Measurements from ENCODE around the gene CS.

Gene CS

DNA sequence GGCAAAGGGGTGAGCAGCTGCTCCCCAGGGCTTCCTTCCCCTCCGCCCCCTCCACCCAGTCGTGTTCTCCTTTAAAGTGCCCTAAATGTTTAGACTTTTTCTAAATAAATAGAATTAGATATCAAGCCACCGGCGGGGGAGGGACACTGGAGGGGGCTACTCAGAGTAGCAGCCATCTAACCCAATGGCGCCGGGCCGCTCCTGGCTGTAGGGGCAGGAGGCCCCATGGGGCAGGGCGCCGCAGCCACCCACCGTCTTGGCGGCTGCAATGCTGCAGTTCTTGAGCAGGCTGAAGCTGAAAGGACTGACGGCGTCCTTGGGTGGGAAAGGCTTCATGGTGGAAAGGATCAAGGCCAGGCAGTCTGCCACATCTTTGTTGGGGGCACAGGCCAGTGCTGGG lies 57.1 kb downstream of the CS start:
- no peak for DNase-seq (ENCODE audit: extremely low read depth, low read depth)
- TF ChIP-seq, protein P1, sequence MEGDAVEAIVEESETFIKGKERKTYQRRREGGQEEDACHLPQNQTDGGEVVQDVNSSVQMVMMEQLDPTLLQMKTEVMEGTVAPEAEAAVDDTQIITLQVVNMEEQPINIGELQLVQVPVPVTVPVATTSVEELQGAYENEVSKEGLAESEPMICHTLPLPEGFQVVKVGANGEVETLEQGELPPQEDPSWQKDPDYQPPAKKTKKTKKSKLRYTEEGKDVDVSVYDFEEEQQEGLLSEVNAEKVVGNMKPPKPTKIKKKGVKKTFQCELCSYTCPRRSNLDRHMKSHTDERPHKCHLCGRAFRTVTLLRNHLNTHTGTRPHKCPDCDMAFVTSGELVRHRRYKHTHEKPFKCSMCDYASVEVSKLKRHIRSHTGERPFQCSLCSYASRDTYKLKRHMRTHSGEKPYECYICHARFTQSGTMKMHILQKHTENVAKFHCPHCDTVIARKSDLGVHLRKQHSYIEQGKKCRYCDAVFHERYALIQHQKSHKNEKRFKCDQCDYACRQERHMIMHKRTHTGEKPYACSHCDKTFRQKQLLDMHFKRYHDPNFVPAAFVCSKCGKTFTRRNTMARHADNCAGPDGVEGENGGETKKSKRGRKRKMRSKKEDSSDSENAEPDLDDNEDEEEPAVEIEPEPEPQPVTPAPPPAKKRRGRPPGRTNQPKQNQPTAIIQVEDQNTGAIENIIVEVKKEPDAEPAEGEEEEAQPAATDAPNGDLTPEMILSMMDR (IDR thresholded peaks at IDR 0.05; ENCODE audit: low read depth, low read length) = no peak

DNA sequence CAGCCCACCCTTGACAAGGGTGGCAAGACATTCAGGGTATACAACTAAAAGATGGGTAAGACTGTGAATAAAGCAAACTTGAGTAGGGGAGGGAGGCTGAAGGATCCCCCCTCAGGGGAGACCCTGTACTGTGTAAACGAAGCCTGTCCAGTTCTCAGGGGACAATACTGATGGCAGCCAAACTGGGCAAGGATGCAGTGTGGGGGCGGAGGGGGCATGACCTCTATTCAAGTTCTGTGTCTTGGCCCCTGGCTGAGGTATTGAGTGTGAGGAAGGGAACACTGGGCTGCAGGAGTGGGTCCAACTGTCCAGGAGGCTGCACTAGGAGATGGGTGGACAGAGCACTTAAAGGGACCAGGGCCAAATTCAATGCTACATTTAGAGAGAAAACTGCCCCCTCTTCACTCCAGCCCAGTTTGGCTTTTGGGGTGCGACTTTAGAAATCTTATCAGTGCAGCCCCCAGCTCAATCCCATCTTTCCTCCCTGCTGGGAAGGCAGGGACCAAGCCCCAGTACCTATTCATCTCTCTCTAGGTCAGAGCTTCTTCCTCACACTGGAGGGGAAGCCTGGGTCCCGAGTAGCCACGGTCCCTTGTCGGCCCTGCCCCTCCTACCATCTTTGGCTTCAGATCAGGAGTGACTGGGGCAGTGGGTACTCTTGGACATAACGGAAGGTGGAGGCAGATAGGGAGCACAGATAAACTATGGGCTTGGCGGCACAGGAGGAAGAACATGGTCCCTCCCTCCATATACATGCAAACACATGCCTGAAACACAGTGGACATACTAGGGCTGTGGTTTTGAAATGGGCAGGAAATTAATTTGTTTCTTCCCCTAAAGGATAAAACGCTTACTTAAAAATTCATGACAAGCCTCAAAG lies 58.5 kb downstream of the CS start:
- TF ChIP-seq, protein P1 (IDR thresholded peaks at IDR 0.05; ENCODE audit: low read depth, low read length) = no peak
- no peak for DNase-seq (ENCODE audit: extremely low read depth, low read depth)

DNA sequence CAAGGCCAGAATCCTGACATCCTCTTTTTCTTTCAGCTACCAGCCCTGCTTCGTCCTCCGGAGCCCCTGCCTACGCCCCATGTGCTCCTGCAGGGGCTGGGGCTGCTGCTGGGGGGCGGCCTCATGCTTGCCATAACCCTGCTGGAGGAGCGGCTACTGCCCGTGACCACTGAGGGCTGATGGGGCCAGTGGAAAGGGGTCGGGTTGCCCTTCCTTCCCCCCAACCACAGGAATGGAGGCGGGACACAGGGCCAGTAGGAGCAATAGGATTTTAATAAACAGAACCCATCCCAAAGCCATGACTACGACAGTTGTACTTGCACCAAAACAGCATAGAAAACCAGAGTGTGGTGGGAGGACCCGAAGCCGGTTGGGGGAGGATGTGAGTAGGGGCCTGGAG lies 62.6 kb downstream of the CS start:
- no peak for DNase-seq (ENCODE audit: extremely low read depth, low read depth)

DNA sequence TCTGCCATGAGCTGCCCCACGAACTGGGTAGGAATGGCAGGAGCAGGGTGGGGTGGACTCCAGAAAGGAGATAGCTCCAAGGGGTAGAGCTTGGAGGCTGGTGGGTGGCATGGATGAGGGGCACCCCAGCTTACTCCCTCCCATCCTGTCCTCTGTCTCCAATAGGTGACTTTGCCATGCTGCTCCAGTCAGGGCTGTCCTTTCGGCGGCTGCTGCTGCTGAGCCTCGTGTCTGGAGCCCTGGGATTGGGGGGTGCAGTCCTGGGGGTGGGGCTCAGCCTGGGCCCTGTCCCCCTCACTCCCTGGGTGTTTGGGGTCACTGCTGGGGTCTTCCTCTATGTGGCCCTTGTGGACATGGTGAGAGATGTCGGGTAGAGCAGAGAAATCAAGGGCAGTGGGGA lies 63.1 kb downstream of the CS start:
- no peak for DNase-seq (ENCODE audit: extremely low read depth, low read depth)
- TF ChIP-seq, protein P1 (IDR thresholded peaks at IDR 0.05; ENCODE audit: low read depth, low read length) = no peak

More for the DNA sequence above, 62.6 kb downstream of the CS start:
- TF ChIP-seq, protein P1 (IDR thresholded peaks at IDR 0.05; ENCODE audit: low read depth, low read length) = no peak

DNA sequence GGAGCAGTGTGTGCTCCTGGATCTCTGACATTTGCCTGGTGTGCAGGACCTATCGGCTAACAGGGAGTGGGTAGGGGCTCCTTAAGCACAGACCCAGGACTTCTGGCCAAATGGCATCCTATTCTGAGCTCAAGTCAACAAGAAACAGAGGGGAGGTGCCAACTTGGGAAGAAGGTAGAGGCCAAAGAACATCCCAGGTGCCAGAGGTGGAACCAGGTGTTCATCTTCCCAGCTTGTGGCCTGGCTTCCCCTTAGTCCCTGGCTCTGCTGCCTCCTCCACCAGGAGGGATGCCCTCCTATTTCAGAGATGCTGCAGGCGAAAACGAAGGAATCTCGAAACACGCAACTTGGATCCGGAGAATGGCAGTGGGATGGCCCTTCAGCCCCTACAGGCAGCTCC lies 64.0 kb downstream of the CS start:
- no peak for DNase-seq (ENCODE audit: extremely low read depth, low read depth)
- TF ChIP-seq, protein P1 (IDR thresholded peaks at IDR 0.05; ENCODE audit: low read depth, low read length) = no peak

DNA sequence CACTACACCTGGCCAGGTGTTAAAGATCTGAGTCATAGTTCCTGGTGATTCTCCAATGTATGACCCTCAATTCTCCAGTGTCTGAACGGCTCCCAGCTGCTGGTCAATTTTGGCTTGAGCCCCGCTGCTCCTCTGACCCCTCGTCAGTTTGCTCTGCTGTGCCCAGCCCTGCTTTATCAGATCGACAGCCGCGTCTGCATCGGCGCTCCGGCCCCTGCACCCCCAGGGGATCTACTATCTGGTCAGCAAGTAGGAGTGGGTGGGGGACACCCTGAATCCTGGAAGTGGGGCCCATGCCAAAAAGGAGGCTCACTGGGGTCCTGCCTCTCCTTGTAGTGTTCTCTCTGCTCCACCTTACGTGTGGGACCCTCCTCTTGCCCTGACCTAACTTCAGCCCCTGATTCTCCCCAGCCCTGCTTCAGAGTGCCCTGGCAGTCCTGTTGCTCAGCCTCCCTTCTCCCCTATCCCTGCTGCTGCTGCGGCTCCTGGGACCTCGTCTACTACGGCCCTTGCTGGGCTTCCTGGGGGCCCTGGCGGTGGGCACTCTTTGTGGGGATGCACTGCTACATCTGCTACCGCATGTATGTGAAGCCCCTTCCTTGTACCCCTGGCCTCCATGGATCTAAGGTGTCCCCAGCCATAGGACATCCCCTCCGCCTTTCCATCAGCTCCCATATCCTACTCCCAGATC lies 65.2 kb downstream of the CS start:
- no peak for DNase-seq (ENCODE audit: extremely low read depth, low read depth)
- TF ChIP-seq, protein P1 (IDR thresholded peaks at IDR 0.05; ENCODE audit: low read depth, low read length) = no peak

DNA sequence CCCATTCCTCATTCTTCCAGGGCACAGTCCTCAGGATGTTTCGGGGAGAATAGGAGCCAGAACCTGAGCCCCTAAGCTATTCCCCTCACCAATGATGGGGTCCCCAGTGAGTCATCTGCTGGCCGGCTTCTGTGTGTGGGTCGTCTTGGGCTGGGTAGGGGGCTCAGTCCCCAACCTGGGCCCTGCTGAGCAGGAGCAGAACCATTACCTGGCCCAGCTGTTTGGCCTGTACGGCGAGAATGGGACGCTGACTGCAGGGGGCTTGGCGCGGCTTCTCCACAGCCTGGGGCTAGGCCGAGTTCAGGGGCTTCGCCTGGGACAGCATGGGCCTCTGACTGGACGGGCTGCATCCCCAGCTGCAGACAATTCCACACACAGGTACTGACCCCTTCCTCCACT lies 68.9 kb downstream of the CS start:
- TF ChIP-seq, protein P1 (IDR thresholded peaks at IDR 0.05; ENCODE audit: low read depth, low read length) = no peak
- DNase-seq (ENCODE audit: extremely low read depth, low read depth) = no peak

Data from AG09319 (cell line).